Measurements from ENCODE around the gene MBTPS2.

GRCh38 chrX:21875013-21875412 lies 35.6 kb downstream of the MBTPS2 start:
- TF ChIP-seq YY1 (IDR thresholded peaks at IDR 0.05; ENCODE audit: insufficient read depth, insufficient read length), result no peak
- no peak for TF ChIP-seq SUZ12 (IDR thresholded peaks at IDR 0.05; ENCODE audit: extremely low read depth, insufficient read depth, insufficient read length)

All from NT2/D1 (cell line).